ENCODE measurements around the gene GNPAT. TPM values are rescaled to one million over a fixed set of nuclear protein-coding genes. Genes with fewer than 3 reads are reported as not detected.

The GNPAT gene
- polyA plus RNA-seq (ENCODE audit: insufficient read length in 12 of 12): 10 to 100 TPM in 11 of 12 donors, not detected in 1; 42.7 to 72.3 (median 62.8) TPM
- long read RNA-seq, donor 1, transcript GNPAT-201 (16 exons, 2,643 nt): major isoform, 6 of 15 reads
- long read RNA-seq, donor 1, partial matches to known transcripts: 7 of 15 reads
- long read RNA-seq, donor 1, other reads (novel, unspliced or antisense): 0 of 15 reads
- long read RNA-seq, donor 2, transcript GNPAT-201 (16 exons, 2,643 nt): major isoform, 26 of 33 reads
- long read RNA-seq, donor 2, partial matches to known transcripts: 5 of 33 reads
- long read RNA-seq, donor 2, other reads (novel, unspliced or antisense): 0 of 33 reads
- long read RNA-seq, donor 3, transcript GNPAT-201 (16 exons, 2,643 nt): major isoform, 10 of 15 reads
- long read RNA-seq, donor 3, partial matches to known transcripts: 5 of 15 reads
- long read RNA-seq, donor 3, other reads (novel, unspliced or antisense): 0 of 15 reads
- long read RNA-seq, donor 4, transcript GNPAT-201 (16 exons, 2,643 nt): major isoform, 7 of 9 reads
- long read RNA-seq, donor 4, partial matches to known transcripts: 0 of 9 reads
- long read RNA-seq, donor 4, other reads (novel, unspliced or antisense): 0 of 9 reads
- long read RNA-seq, donor 5, transcript GNPAT-201 (16 exons, 2,643 nt): major isoform, 23 of 34 reads
- long read RNA-seq, donor 5, partial matches to known transcripts: 11 of 34 reads
- long read RNA-seq, donor 5, other reads (novel, unspliced or antisense): 0 of 34 reads
- long read RNA-seq, donor 6, transcript GNPAT-201 (16 exons, 2,643 nt): major isoform, 5 of 6 reads
- long read RNA-seq, donor 6, partial matches to known transcripts: 0 of 6 reads
- long read RNA-seq, donor 6, other reads (novel, unspliced or antisense): 0 of 6 reads
- long read RNA-seq, donor 7, transcript GNPAT-201 (16 exons, 2,643 nt): major isoform, 6 of 15 reads
- long read RNA-seq, donor 7, partial matches to known transcripts: 8 of 15 reads
- long read RNA-seq, donor 7, other reads (novel, unspliced or antisense): 0 of 15 reads
- long read RNA-seq, donor 8, transcript GNPAT-201 (16 exons, 2,643 nt): major isoform, 20 of 36 reads
- long read RNA-seq, donor 8, partial matches to known transcripts: 15 of 36 reads
- long read RNA-seq, donor 8, other reads (novel, unspliced or antisense): 0 of 36 reads
- long read RNA-seq, donor 9, transcript GNPAT-201 (16 exons, 2,643 nt): major isoform, 6 of 6 reads
- long read RNA-seq, donor 9, partial matches to known transcripts: 0 of 6 reads
- long read RNA-seq, donor 9, other reads (novel, unspliced or antisense): 0 of 6 reads
- long read RNA-seq, donor 10, transcript GNPAT-201 (16 exons, 2,643 nt): major isoform, 5 of 20 reads
- long read RNA-seq, donor 10, partial matches to known transcripts: 15 of 20 reads
- long read RNA-seq, donor 10, other reads (novel, unspliced or antisense): 0 of 20 reads
- long read RNA-seq, donor 11, transcript GNPAT-201 (16 exons, 2,643 nt): major isoform, 18 of 29 reads
- long read RNA-seq, donor 11, partial matches to known transcripts: 11 of 29 reads
- long read RNA-seq, donor 11, other reads (novel, unspliced or antisense): 0 of 29 reads

DNA sequence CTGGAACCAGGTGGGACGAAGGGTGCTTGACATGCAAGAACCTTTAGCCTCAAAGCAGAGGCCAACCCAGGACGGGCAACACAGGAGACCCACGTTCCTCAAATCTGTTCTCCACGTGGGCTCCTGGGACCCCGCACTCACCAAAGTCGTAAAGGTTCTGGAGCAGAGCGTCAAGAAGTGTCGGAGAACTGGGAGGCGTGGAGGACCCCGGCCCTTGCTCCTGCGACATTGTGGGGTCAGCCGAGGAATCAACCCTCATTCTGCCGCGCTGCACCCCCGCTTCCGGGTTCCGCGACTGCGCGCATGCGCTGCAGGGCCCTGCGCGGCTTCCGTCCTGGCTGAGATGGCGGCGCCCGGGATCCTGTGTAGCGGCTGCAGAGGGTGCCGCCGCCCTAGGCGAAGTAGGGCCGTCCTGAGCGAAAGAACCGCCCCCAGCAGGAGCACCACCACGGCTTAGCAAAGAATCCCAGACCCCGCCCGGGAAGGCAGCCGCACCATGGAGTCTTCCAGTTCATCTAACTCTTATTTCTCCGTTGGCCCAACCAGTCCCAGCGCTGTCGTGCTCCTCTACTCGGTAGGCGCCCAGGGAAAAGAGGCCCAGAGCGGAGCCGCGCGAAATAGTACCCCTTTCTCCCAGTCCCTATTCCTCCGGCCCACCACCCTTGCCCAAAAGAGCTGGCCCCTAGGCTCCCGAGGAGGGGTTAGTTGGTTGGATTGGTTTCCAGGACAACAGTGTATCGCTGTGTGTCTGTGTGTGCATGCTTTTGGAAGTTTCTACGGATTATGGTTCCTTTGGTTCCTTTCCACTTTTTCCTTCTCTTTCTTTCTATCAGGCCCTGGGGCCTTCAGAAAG is at the start of gene GNPAT:
TSS of gene GNPAT (plus strand) at position 330 of the 853 bp plus-strand sequence. CDS start at position 497, 167 bp downstream.
- DNase-seq: peak; percentile 91

DNA sequence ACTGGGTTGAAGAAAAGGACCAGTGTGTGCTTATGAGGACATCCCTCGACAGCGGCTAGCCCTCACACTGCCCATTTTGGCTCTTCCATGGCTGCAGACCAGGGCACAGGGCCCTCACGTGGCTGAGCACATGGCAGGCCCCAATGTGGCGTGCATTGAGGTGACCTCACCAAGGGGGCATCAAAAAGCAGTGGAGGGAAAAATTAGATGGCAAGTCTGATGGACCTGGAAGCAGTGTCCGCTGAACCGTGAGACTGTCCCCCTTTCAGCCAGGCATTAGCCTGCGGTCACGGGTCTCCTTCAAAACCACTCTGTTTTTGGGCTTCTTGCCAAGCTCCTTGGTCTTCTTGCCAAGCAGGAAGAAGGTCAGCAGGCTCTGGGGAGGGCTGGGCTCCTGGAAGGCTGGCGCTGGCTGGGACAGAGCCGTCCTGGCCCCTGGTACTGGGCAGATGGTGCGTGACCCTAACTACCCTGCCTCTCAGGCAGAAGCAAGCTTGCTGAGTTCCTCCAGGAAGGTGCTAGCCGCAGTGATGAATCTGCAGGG is 48.3 kb upstream of the GNPAT start:
- DNase-seq: no peak

DNA sequence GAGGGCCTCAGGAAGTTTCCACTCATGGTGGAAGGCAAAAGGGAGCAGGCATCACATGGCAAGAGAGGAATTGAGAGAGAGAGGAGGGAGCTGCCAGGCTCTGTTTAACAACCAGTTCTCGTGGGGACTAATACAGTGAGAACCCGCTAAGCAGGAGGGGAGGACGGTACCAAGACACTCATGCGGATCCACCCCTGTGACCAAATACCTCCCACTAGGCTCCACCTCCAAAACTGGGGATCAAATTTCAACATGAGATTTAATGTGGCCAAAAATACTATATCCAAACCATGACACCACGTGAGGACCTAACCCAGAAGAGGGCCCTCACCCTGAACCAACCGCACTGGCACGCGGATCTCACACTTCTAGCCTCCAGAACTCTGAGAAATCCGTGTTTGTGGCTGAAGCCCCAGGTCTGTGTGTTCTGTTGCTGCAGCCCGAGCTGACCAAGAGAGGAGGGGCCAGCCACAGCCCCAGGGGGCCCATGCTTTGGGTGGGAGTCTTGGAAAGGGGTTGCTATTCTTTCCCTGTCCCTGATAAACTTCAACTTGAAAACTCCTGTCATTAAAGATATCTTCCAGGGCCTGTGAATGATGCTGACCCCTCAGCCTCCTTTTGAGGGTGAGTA is 47.2 kb upstream of the GNPAT start:
- DNase-seq: no peak

DNA sequence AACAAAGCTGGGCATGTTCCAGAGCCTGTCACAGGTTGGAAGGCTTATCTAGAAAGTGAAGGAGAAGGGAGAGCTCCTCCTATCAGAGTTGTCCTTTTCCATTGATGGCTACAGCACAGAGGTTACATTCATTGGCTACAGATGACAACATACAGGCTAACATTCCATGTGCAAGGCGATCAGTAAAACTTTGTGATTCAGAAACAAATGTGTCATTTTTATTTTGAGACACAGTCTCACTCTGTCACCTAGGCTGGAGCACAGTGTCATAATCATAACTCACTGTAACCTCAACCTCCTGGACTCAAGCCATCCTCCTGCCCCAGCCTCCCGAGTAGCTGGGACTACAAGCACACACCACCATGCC is 46.6 kb upstream of the GNPAT start:
- no peak for DNase-seq

GRCh38 chr1:231194843-231195516 is 46.0 kb upstream of the GNPAT start:
- no peak for DNase-seq

DNA sequence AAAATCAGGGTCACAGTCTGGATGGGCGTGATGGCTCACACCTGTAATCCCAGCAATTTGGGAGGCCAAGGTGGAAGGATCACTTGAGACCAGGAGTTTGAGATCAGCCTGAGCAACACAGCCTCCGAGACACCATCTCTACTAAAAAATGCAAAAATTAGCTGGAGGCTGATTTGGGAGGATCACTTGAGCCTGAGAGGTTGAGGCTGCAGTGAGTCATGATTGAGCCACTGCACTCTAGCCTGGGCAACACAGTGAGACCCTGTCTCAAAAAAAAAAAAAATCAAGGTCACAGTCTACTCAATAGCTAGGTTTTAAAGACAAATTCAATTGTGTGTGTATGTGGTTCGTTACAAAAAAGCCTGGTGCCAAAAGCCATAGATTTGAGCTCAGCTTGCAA is 44.7 kb upstream of the GNPAT start:
- no peak for DNase-seq

GRCh38 chr1:231196728-231197127 is 44.3 kb upstream of the GNPAT start:
- no peak for DNase-seq

- no peak for DNase-seq
Measured at GRCh38 chr1:231199868-231200267, 41.1 kb upstream of the GNPAT start.

DNA sequence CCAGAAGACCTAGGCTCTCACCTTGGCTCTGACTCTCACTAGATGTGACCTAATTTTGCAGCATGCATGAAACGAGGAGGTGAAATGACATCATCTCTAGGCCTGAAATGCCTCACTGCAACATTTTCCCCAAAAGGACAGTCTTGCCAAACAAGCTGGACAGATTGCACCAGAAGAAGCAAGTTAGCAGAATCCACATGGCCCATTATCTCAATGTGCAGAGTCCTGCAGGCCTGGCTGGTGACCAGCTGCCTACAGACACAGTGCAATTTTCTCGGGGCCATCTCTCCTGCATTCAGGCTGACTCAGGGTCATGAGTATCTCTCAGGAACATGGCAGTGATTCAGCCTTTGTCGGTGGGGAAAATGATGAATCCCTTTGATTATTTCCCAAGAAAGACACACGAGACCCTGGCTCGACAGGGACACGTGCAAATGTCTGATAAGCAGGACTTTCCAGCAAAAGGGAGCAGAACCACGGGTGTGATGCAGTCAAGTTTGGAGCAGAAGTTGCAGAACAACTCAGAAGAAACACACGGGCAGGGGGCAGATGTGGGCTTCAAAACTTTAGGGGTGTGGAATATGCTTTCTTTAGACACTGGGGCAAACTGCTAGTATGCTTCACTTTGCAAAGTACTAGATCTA is 40.5 kb upstream of the GNPAT start:
- no peak for DNase-seq

- no peak for DNase-seq
Measured at GRCh38 chr1:231201375-231201978, 39.5 kb upstream of the GNPAT start.

DNA sequence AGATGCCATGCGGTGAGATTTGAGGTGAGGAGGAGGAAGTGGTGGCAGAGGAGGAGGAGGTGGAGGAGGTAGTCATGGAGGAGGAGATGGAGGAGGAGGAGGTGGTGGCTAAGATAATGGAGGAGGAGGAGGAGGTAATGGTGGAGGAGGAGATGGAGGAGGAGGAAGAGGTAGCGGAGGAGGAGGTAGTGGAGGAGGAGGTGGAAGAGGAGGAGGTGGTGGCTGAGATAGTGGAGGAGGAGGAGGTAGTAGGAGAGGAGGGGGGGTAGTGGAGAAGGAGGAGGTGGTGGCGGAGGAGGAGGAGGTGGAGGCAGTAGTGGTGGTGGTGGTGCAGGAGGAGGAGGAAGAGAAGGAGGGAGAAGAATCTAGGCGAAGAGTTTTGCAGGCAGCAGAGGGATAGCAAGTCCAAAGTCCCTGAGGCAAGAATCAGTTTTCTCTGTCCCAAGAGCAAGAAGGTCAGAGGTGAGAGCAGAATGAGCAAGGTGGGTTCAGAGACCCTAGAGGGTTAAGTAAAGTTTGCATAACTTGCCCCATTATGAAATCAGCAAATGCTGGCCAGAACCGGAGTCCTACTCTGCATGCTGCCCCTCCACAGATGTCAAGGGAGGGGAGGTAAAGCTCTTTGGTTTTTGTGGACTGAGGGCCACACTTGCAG is 38.9 kb upstream of the GNPAT start:
- no peak for DNase-seq

DNA sequence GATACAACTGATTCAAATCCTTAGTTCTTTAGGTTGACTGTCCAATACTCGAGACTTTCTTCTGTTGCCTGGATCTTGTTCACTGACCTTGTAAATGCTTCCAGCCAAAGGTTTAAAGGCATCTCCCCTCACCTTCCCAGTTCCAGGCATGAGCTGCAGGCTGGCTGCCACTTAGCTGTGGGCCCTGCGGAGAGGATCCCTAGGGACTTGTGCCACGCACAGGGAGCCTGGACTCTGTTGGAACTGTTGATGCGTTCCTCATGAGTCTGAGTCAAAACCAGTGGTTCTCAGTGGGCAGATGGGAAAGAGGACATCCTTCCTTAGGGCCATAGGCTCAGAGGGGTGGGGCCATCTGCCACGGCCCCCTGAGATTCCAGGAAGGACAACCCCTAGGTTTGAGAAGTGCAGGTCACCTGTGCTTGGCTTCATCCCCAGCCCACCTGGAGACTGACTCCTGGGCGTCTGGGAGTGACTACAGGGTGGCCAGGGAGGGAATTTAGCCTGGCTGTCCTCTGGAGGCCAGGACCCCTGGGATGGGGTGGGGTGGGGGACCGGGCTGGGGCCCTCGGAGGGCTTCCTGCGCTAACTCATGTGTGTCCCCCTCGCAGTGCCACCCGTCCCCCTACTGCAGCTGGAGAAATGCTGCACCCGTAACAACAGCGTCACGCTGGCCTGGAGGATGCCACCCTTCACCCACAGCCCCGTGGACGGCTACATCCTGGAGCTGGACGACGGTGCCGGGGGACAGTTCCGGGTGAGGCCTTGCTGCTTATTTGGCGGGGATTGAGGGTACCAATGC is 37.6 kb upstream of the GNPAT start:
- no peak for DNase-seq

- DNase-seq: no peak
Measured at GRCh38 chr1:231206856-231207255, 34.2 kb upstream of the GNPAT start.

- no peak for DNase-seq
Measured at GRCh38 chr1:231207437-231207836, 33.6 kb upstream of the GNPAT start.

GRCh38 chr1:231208980-231209379 is 32.0 kb upstream of the GNPAT start:
- DNase-seq: no peak

DNA sequence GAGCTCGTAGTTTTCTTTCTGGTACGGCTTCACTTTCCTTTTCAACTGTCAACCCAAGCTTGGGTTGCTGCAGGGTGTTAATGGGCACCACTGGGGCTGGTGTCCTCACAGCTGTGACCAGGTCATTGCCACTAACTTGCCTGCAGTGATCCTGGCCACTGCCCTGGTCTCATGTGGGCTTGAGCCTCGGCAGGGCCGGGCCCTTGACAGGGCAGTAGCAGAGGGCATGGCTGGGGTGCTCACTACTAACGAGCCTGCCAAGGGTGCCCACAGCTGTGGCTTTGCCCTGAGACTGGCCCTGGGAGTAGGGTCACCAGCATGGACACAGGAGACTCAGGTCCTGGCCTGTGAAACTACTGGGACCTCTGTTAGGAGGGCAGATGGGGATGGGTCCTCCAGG is 31.5 kb upstream of the GNPAT start:
- no peak for DNase-seq

- DNase-seq: no peak
Measured at GRCh38 chr1:231210126-231210525, 30.9 kb upstream of the GNPAT start.
